Hepatocyte (in vitro differentiated cells): ENCODE data around the gene SBK3. TPM values are rescaled to one million over a fixed set of nuclear protein-coding genes. Genes with fewer than 3 reads are reported as not detected.

Experiments used
- DNase-seq: peaks from one replicate; pipeline ENCODE4 v3.0.0-alpha.2; 2016; ENCODE audit warnings: low spot score
- H2AFZ ChIP-seq: fragments of 200-600 bp; sonication (generic); 2 replicates; pipeline ENCODE4 v1.6.0; 2016; ENCODE audit warnings: antibody characterized with exemption, mild to moderate bottlenecking
- H3K27ac ChIP-seq: fragments of 200-600 bp; sonication (generic); 2 replicates; pipeline ENCODE4 v1.5.1; 2016; ENCODE audit warnings: mild to moderate bottlenecking
- H3K27me3 ChIP-seq: fragments of 200-600 bp; sonication (generic); 2 replicates; pipeline ENCODE4 v1.6.1; 2016
- H3K36me3 ChIP-seq: fragments of 200-600 bp; sonication (generic); replicated peaks from 2 replicates; pipeline ENCODE4 v1.5.1; 2016; ENCODE audit warnings: low read depth; ENCODE audit not compliant: insufficient read depth
- H3K4me1 ChIP-seq: fragments of 200-600 bp; sonication (generic); 2 replicates; pipeline ENCODE4 v1.5.1; 2016; ENCODE audit warnings: mild to moderate bottlenecking, moderate library complexity; ENCODE audit not compliant: insufficient read depth
- H3K4me2 ChIP-seq: fragments of 200-600 bp; sonication (generic); 2 replicates; pipeline ENCODE4 v1.6.0; 2016
- H3K4me3 ChIP-seq: fragments of 200-600 bp; sonication (generic); 2 replicates; pipeline ENCODE4 v1.5.1; 2016; ENCODE audit warnings: mild to moderate bottlenecking
- H3K79me2 ChIP-seq: fragments of 200-600 bp; sonication (generic); 2 replicates; pipeline ENCODE4 v1.6.0; 2017; ENCODE audit warnings: mild to moderate bottlenecking
- H3K9me2 ChIP-seq: fragments of 200-600 bp; sonication (generic); replicated peaks from 2 replicates; pipeline ENCODE4 v1.6.0; 2017; ENCODE audit warnings: mild to moderate bottlenecking; ENCODE audit not compliant: insufficient read depth
- H3K9me3 ChIP-seq: fragments of 200-600 bp; sonication (generic); 2 replicates; pipeline ENCODE4 v1.5.1; 2016; ENCODE audit warnings: low read depth, mild to moderate bottlenecking
- H4K20me1 ChIP-seq: fragments of 200-600 bp; sonication (generic); 2 replicates; pipeline ENCODE4 v1.6.0; 2016; ENCODE audit warnings: mild to moderate bottlenecking; ENCODE audit not compliant: insufficient read depth, poor library complexity, severe bottlenecking
- CTCF ChIP-seq: fragments of 200-600 bp; sonication (generic); IDR thresholded peaks from 2 replicates; pipeline ENCODE4 v1.5.1; 2016; ENCODE audit warnings: antibody characterized with exemption, mild to moderate bottlenecking; ENCODE audit not compliant: poor library complexity
- EZH2 ChIP-seq: fragments of 200-600 bp; sonication (generic); IDR thresholded peaks from 2 replicates; pipeline ENCODE4 v1.6.1; 2016; ENCODE audit warnings: antibody characterized with exemption, mild to moderate bottlenecking, borderline replicate concordance
- EZH2phosphoT487 ChIP-seq: fragments of 200-600 bp; sonication (generic); IDR thresholded peaks from one replicate; pipeline ENCODE4 v1.6.1; 2018; ENCODE audit warnings: antibody characterized with exemption, mild to moderate bottlenecking, low read depth, moderate library complexity; ENCODE audit not compliant: unreplicated experiment, severe bottlenecking
- whole genome bisulfite sequencing: methylation state at CpG from one replicate; pipeline ENCODE4 v1.1.6; 2016; ENCODE audit warnings: low lambda C conversion rate; ENCODE audit errors: missing lambda C conversion rate; 5-methylcytosine and 5-hydroxymethylcytosine counted together
- polyA plus RNA-seq: library from polyadenylated mRNA; unstranded; fragments of >200 nt; fragmentation: Nextera tagmentation; extraction: Ambion mirVana; gene quantifications from 2 replicates; pipeline ENCODE4 v1.2.1, GENCODE V29; 2016
- total RNA-seq: library from RNA; depleted of rRNA; stranded (reverse); fragments of >200 nt; gene quantifications from 2 replicates; pipeline ENCODE4 v1.2.3, GENCODE V29; 2014

Gene SBK3
- total and polyA plus RNA-seq, 2 experiments from 2014 or later: 0.57 TPM; not detected in 1

DNA sequence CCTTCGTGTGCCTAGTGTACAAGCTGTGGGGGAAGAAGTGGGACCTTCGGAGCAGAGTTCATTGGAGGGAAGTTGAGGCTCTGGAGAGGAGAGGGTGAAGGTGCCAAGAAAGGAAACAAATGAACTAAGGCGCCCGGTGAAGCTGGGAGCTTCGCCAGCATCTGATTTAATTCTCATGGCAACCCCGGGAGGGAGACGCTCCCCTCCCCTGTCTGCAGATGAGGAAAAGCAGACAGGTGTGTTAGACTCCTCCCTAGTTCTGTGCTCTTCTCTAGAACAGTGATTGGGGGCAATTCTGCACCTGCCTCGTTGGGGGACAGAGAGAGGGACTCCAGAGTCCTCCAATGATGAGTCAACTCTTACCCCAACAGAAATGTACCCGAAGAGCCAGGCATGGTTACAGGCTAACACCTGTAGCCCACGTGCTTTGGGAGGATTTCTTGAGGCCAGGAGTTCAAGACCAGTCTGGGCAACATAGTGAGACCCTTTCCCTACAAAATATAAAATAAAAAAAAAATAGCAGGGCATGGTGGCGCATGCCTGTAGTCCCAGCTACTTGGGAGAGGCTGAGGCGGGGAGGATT, 52.9 kb downstream of the SBK3 start:
- H3K9me3 ChIP-seq: no peaks in the 10 kb centered on the region
- TF ChIP-seq EZH2: no peak
- no peak for TF ChIP-seq CTCF
- TF ChIP-seq EZH2phosphoT487: no peak
- no peaks in the 10 kb centered on the region for H3K36me3 ChIP-seq
- DNase-seq: no peak
- no peaks in the 10 kb centered on the region for H4K20me1 ChIP-seq
- H3K27ac ChIP-seq: no peak overlapping the region
- H3K4me3 ChIP-seq: no peak overlapping the region
- no peak overlapping the region for H2AFZ ChIP-seq
- H3K4me1 ChIP-seq: peaks cover 9% of the 10 kb centered on the region
- H3K27me3 ChIP-seq: peaks cover 10% of the 10 kb centered on the region
- no peak overlapping the region for H3K4me2 ChIP-seq
- H3K9me2 ChIP-seq: no peaks in the 10 kb centered on the region
- H3K79me2 ChIP-seq: no peaks in the 10 kb centered on the region
- WGBS: 71% methylated on average over 12 of the region's 12 CpGs

DNA sequence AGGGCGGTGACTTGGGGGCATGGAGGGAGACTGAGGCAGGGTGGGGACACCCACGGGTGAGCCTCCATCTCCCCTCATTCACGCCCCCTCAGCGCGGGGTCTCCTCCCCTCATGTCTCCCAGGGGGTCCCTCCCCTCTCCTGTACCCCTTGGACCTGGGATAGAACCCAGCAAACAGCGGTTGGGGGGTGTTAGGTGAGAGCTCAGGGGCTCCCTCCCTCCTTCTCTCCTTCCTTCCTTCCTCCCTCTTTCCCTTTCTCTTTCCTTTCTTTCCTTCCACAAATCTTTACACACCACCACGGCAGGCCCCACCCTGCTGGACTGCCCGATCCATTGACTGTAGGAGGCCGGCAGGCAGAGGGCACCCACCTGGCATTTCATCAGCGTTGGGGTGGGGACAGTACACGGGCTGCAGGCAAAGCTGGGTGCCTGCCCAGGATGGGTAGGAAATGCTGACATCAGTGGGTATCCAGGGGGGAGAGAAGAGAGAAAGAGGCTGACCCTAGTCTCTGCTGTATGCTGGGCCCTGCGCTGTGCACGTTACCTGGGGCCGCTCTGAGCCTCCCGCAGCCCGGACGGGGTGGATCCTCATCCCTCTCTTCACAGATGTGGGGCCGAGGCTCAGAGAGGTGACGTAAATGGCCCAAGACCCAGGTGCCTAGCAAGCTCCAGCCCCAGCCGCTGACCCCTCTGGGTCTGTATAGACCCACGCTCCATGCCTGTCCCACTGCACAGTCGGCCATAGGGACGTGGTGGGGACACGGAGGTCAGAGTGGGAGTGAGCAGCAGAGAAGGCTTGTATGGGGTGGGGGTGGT, 53.6 kb downstream of the SBK3 start:
- Histone ChIP-seq H3K4me2 (no peak overlapping the region), H3K79me2 (no peaks in the 10 kb centered on the region), H3K27ac (no peak overlapping the region), H3K27me3 (peaks cover 10% of the 10 kb centered on the region), H3K36me3 (no peaks in the 10 kb centered on the region), H2AFZ (no peak overlapping the region), H3K9me2 (no peaks in the 10 kb centered on the region), H4K20me1 (no peaks in the 10 kb centered on the region), H3K9me3 (no peaks in the 10 kb centered on the region), H3K4me1 (peaks cover 16% of the 10 kb centered on the region), H3K4me3 (no peak overlapping the region)
- DNase-seq: no peak
- WGBS: 88% methylated on average over 20 of the region's 24 CpGs
- TF ChIP-seq EZH2: no peak
- TF ChIP-seq EZH2phosphoT487: no peak
- no peak for TF ChIP-seq CTCF

Other genes with a start within 250 kb of the SBK3 start
- gene TMEM150B, start 220.2 kb downstream of the SBK3 start, total RNA-seq: 10.6 and 25.4 TPM in 2 replicates
- 8.1 and 9.2 TPM in 2 replicates for gene TMEM150B, start 220.2 kb downstream of the SBK3 start, polyA plus RNA-seq
- gene KMT5C, start 205.7 kb downstream of the SBK3 start, total RNA-seq: 13.6 and 22.8 TPM in 2 replicates
- gene KMT5C, start 205.7 kb downstream of the SBK3 start, polyA plus RNA-seq: 23.6 and 38.0 TPM in 2 replicates
- gene COX6B2, start 190.8 kb downstream of the SBK3 start, total RNA-seq: 0.20 and 0.50 TPM in 2 replicates
- 4.5 and 7.8 TPM in 2 replicates for gene COX6B2, start 190.8 kb downstream of the SBK3 start, polyA plus RNA-seq
- not detected in 2 replicates for gene GARIN5B, start 182.3 kb downstream of the SBK3 start, total RNA-seq
- 0.18 TPM in 1 of 2 replicates, not detected in the other for gene GARIN5B, start 182.3 kb downstream of the SBK3 start, polyA plus RNA-seq
- gene IL11, start 175.1 kb downstream of the SBK3 start, total RNA-seq: 1.4 and 4.4 TPM in 2 replicates
- gene IL11, start 175.1 kb downstream of the SBK3 start, polyA plus RNA-seq: 6.6 and 8.5 TPM in 2 replicates
- gene TMEM190, start 168.7 kb downstream of the SBK3 start, total RNA-seq: not detected in 2 replicates
- 6.6 and 13.0 TPM in 2 replicates for gene TMEM190, start 168.7 kb downstream of the SBK3 start, polyA plus RNA-seq
- 1.8 and 9.1 TPM in 2 replicates for gene TMEM238, start 161.3 kb downstream of the SBK3 start, total RNA-seq
- 29.6 and 39.2 TPM in 2 replicates for gene TMEM238, start 161.3 kb downstream of the SBK3 start, polyA plus RNA-seq
- 604 and 984 TPM in 2 replicates for gene RPL28, start 159.6 kb downstream of the SBK3 start, total RNA-seq
- 410 and 437 TPM in 2 replicates for gene RPL28, start 159.6 kb downstream of the SBK3 start, polyA plus RNA-seq
- gene UBE2S, start 137.8 kb downstream of the SBK3 start, total RNA-seq: 18.5 and 20.4 TPM in 2 replicates
- 105 and 116 TPM in 2 replicates for gene UBE2S, start 137.8 kb downstream of the SBK3 start, polyA plus RNA-seq
- not detected in 2 replicates for gene SHISA7, start 102.2 kb downstream of the SBK3 start, total RNA-seq
- not detected in 2 replicates for gene SHISA7, start 102.2 kb downstream of the SBK3 start, polyA plus RNA-seq
- gene ISOC2, start 83.9 kb downstream of the SBK3 start, total RNA-seq: 79.3 and 90.4 TPM in 2 replicates
- 64.2 and 72.2 TPM in 2 replicates for gene ISOC2, start 83.9 kb downstream of the SBK3 start, polyA plus RNA-seq
- gene C19orf85, start 80.8 kb downstream of the SBK3 start, total RNA-seq: not detected in 2 replicates
- gene C19orf85, start 80.8 kb downstream of the SBK3 start, polyA plus RNA-seq: not detected in 2 replicates
- gene ZNF628, start 68.9 kb downstream of the SBK3 start, total RNA-seq: 2.2 and 4.7 TPM in 2 replicates
- 1.0 and 1.2 TPM in 2 replicates for gene ZNF628, start 68.9 kb downstream of the SBK3 start, polyA plus RNA-seq
- gene NAT14, start 60.4 kb downstream of the SBK3 start, total RNA-seq: 14.0 and 22.3 TPM in 2 replicates
- gene NAT14, start 60.4 kb downstream of the SBK3 start, polyA plus RNA-seq: 40.3 and 43.6 TPM in 2 replicates
- gene SSC5D, start 57.1 kb downstream of the SBK3 start, total RNA-seq: 0.04 and 0.80 TPM in 2 replicates
- gene SSC5D, start 57.1 kb downstream of the SBK3 start, polyA plus RNA-seq: 3.2 and 5.1 TPM in 2 replicates
- 0.28 and 0.30 TPM in 2 replicates for gene SBK2, start 8.4 kb downstream of the SBK3 start, total RNA-seq
- gene SBK2, start 8.4 kb downstream of the SBK3 start, polyA plus RNA-seq: 0.33 and 0.51 TPM in 2 replicates
- gene ZNF579, start 35.3 kb upstream of the SBK3 start, total RNA-seq: 4.1 and 5.1 TPM in 2 replicates
- 14.8 and 21.7 TPM in 2 replicates for gene ZNF579, start 35.3 kb upstream of the SBK3 start, polyA plus RNA-seq
- gene FIZ1, start 54.0 kb upstream of the SBK3 start, total RNA-seq: 3.8 and 5.6 TPM in 2 replicates
- gene FIZ1, start 54.0 kb upstream of the SBK3 start, polyA plus RNA-seq: 14.0 and 16.4 TPM in 2 replicates
- 8.4 and 12.4 TPM in 2 replicates for gene ZNF524, start 54.7 kb upstream of the SBK3 start, total RNA-seq
- 18.5 and 19.5 TPM in 2 replicates for gene ZNF524, start 54.7 kb upstream of the SBK3 start, polyA plus RNA-seq
- gene ZNF865, start 60.1 kb upstream of the SBK3 start, total RNA-seq: 3.0 and 3.1 TPM in 2 replicates
- 1.7 and 2.2 TPM in 2 replicates for gene ZNF865, start 60.1 kb upstream of the SBK3 start, polyA plus RNA-seq
- 6.7 and 7.2 TPM in 2 replicates for gene ZNF784, start 79.0 kb upstream of the SBK3 start, total RNA-seq
- 5.5 and 10.0 TPM in 2 replicates for gene ZNF784, start 79.0 kb upstream of the SBK3 start, polyA plus RNA-seq
- gene ZNF580, start 95.5 kb upstream of the SBK3 start, total RNA-seq: 6.1 and 10.1 TPM in 2 replicates
- gene ZNF580, start 95.5 kb upstream of the SBK3 start, polyA plus RNA-seq: 53.8 and 71.5 TPM in 2 replicates
- 12.2 and 17.3 TPM in 2 replicates for gene ZNF581, start 98.1 kb upstream of the SBK3 start, total RNA-seq
- gene ZNF581, start 98.1 kb upstream of the SBK3 start, polyA plus RNA-seq: 14.2 and 22.5 TPM in 2 replicates
- gene CCDC106, start 102.7 kb upstream of the SBK3 start, total RNA-seq: 13.0 and 18.3 TPM in 2 replicates
- 30.5 and 31.7 TPM in 2 replicates for gene CCDC106, start 102.7 kb upstream of the SBK3 start, polyA plus RNA-seq
- gene U2AF2, start 109.5 kb upstream of the SBK3 start, total RNA-seq: 94.6 and 99.6 TPM in 2 replicates
- 16.1 and 18.0 TPM in 2 replicates for gene U2AF2, start 109.5 kb upstream of the SBK3 start, polyA plus RNA-seq
- 40.2 and 74.8 TPM in 2 replicates for gene EPN1, start 129.7 kb upstream of the SBK3 start, total RNA-seq
- gene EPN1, start 129.7 kb upstream of the SBK3 start, polyA plus RNA-seq: 154 and 165 TPM in 2 replicates
- gene NLRP9, start 192.9 kb upstream of the SBK3 start, total RNA-seq: not detected in 2 replicates
- not detected in 2 replicates for gene NLRP9, start 192.9 kb upstream of the SBK3 start, polyA plus RNA-seq
- gene RFPL4A, start 213.6 kb upstream of the SBK3 start, total RNA-seq: not detected in 2 replicates
- gene RFPL4A, start 213.6 kb upstream of the SBK3 start, polyA plus RNA-seq: not detected in 2 replicates
- gene RFPL4AL1, start 223.6 kb upstream of the SBK3 start, total RNA-seq: not detected in 2 replicates
- not detected in 2 replicates for gene RFPL4AL1, start 223.6 kb upstream of the SBK3 start, polyA plus RNA-seq